Glomerular endothelial cell (primary cell): ENCODE results near the gene GINS1. TPM values are rescaled to one million over a fixed set of nuclear protein-coding genes. Genes with fewer than 3 reads are reported as not detected.

Source experiments
- DNase-seq: peaks from one replicate; pipeline ENCODE4 v3.0.0-alpha.2; 2011; ENCODE audit warnings: low read depth, low spot score; ENCODE audit errors: extremely low read depth
- total RNA-seq: library from RNA; depleted of rRNA; stranded (reverse); fragments of >200 nt; gene quantifications from 2 replicates; pipeline ENCODE4 v1.2.3, GENCODE V29; 2015

GINS1 gene
- total RNA-seq, 1 donor from 2014 or later = 4.4 TPM

DNA sequence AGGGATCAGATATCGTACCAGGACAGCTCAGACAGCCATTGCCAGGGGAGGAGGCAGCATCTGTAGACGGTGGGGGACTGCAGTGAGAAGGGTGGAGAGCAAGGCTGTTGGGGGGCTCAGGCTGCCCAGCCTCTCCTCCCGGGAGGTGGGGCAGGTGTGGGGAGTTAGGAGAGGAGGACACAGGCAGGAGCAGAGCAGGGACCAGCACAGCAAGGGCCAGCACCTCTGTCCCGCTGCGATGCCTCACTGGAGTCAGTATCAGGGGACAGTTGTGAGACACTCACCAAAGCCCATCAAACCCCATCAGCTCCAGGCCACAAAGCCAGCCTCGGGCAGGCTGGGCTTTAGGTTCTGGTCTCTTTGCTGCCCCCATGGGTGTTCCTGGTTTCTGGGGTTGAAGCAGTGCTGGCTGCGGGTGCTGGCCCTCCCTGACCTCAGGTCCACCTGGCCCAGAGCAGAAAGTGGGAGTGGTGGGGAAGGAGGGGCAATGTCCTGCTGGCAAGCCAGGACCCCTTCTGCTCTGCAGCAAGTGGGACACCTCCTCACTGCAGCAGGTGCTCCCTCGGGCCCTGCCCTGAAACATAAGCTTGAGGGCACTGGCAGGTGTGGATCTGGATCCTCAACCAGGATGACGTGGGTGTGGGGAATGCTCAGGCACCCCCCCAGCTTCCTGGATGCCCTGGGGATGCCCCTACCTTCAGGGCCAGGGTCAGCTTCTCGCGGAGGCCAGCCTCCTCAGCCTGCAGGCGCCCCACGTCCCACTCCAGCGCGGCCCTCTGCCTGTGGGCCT, 83.4 kb downstream of the GINS1 start:
- no peak for DNase-seq

DNA sequence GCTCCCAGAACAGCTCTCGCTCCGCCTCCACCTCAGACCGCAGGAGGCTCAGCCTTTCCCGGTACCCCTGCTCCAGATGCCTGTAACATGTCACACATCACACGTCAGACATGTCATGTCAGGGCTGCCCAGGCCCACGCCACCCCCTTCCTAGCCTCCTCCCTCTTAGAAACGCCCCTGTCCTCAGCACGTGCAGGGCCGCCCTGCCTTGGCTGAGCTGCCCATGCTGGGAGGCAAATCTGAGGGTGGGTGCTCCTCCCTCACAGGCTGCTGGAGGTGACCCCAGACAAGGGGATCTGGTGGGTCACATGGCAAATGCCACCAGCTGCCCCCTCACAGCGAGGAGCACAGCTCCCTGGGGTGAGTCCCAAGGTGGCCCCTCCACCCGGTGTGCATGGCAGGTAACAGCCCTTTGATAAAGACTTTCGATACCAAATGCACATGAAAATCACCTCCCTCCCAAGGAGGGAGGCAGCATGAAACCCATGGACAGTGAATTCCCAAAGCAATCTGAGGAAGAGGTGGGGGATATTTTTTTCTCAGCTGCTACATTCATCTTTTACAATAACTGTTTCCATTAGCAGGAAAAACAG, 84.1 kb downstream of the GINS1 start:
- no peak for DNase-seq

DNA sequence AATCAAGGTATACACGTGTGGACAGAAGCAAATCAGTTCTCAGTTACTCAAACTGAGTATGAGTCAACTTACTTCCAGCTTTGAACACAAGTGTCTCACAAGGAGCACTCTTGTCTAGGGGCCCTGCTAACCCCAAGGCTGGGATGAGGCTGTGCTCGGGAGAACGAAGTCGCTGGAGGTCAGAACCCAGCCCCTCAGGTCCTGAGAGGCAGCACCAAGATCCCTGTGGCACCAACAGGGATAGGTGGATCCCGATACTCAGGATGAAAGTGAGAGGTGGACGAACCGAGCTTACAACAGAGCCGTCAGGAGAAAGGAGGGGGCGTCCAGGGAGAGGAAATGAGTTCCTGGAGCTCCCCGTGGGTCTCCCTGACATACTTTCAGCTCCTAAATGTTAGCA, 85.7 kb downstream of the GINS1 start:
- DNase-seq = no peak

DNA sequence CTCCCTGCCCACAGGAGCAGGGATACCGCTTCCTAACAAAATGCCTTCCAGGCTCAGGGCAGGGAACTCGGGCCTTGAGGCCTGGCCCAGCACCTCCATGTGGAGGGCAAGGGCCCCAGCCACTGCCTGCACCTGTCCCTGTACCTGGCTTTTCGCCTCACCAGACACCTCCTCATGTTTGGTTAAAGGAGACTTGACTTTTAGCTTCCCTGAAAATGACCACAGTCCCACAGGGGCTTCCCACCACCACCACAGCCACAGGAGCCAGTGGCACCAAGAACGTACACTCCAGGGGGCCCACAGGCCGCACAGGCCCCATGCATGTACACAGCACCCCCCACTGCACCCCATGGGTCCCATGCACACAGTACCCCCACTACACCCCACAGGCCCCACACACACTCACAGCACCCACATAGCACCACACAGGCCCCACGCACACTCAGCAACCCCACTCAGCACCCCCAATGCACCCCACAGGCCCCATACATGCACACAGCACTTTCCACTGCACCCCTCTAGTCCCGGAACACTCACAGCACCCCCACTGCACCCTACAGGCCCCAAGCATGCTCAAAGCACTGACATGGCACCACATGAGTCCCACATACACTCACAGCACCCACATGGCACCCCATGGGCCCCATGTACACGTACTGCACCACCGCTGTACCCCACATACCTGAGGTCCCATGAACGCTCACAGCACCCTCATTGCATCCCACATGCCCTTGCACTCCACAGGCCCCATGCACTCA, 86.5 kb downstream of the GINS1 start:
- no peak for DNase-seq

DNA sequence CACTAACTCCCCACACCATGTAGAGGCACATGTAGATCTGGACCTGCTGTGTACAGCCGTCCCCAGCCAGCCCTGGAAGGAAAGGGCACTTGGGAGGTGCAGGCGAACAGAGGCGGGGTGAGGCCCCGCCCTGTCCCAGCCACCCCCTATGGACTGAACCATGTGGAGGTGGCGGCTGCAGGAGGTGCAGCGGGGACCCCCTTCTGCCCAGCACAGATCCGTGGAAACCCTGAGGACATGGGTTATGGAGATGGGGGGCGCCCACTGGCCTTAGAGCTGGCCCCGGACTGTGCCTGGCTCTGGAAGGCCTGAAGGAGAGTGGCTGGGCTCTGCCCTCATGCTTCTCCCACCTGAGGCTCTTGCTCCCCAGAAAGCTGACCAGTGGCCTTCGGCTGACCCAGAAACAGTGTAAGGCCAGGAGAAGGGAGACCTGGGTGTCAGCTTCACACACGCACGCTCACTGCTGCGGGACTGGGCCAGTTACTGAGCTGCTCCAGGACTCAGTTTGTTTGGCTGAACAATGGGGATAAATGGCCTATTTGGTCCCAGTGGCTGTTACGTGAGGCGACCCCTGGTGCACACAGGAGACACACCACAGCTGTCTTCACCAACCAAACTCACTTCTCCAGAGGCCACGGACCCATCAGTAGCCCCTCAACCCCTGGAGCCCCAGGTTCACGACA, 87.2 kb downstream of the GINS1 start:
- no peak for DNase-seq

DNA sequence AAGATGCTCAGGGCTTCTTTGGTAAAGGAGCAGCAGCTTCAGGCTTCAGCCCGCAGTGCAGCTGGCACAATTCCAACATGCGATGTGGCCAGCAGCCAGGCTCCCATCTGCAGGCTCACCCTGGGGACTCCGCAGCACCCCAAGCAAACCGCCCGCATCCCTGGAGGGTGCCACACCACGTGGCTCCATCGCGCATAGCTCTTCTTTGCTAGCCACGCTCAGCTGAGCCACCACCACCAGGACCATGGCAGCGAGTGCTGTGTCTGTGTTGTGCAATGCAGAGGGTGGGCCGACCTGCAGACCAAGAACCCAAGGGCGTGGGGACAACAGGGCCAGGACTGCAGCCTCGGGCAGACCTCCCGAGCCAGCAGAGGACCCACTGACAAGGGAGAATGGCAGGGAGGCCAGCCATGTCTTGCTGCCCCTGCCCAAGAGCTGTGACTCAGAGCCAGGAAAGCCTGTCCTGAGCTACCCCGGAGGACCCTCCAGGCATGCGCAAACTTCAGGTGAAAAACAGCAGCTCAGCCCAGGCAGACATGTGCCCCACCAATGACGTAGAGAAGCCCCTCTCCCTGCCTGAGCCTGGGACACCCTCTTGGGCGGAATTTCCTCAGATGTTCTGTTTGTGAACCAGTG, 87.8 kb downstream of the GINS1 start:
- no peak for DNase-seq

DNA sequence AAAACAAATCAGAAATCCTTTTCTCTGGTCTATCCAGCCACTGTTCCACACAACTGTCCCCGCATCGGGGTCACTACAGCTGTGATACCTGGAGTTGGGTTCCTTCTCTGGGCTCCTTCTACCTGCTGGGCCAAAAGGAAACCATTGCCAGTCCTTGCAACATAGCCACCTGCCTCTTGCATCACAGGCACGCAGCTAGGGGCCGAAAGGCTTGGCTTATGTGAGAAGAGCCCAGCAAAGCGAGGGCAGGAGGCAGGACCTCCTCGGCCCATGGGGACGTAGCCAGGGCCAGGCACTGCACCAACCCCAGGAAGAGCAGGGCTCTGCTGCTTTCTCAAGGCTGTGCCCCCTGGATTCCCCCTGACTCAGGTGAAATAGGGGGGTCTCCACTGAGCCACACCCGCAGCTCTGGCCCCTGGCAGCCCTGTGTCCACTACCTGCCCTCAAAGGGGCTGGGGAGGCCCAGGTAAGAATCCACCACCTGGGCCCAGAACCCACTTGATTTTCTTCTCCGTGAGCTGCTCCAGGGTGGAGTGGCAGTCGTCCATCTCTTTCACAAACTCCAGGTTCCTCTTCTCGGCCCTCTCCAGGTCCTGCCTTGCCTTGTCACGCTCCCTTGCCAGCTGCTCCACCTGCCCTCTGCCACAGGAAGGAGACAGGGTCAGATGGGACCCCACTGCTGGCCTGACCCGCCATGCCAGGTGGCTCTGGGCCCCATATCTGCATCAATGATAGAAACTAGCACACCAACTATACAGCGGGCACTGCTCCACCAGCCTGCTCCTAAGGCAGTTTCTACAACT, 88.9 kb downstream of the GINS1 start:
- no peak for DNase-seq

DNA sequence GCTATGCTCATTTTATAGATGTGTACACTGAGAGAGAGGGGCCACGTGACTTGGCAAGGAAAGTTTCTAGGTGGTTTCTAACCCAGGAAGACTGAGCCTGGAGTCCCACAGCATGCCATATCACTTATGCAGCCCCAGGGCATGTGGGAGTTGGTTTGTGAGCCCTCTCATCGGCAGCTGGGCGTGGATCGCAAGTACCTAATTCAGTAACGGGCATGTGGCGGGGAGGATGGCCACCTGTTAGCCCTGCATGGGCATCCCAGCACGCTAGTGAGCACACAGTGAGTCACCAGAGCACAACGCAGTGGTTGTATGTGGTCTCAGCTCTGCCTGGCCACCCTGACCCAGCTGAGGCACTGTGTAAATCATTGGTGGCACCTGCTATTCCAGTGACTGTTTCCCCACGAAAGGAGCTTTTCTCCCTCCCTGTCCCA, 89.5 kb downstream of the GINS1 start:
- no peak for DNase-seq

DNA sequence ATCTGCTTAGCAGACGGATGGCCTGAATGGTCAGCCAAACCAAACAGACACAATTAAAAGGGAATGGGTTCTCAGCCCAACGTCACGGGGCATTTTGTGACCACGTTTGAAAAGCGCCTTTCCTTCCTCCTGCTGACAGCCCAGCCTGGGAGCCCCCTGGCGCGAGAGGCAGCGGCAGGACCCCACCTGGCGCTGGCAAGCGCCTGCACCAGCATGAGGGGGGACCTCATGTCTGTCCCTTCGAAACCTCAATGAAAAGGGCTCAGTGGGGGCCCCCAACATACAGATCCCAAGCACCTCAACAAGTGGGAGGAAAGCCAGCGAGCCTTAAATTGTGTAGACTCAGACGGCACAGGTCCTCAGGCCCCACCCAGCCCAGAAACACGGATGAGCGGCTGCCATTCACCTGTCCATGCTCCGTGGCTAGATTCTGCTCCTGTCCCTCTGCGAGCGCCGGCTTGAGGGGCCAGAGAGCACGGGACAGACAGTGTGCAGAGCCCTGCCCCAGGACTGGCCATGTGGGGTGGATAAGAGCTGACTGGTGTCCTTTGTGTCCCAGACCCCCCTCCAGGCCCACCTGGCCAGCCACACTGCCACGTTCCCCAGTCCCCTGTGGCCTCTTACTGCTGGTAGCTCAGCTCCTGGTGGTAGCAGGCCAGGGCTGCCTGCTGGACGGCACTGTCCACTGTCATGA, 90.3 kb downstream of the GINS1 start:
- DNase-seq = no peak

Other genes starting within 250 kb of the GINS1 start
- 46.3 and 57.7 TPM in 2 replicates for gene ENTPD6, start 212.0 kb upstream of the GINS1 start, total RNA-seq
- gene PYGB, start 159.6 kb upstream of the GINS1 start, total RNA-seq = 113 and 128 TPM in 2 replicates
- 31.3 and 49.4 TPM in 2 replicates for gene ABHD12, start 16.8 kb upstream of the GINS1 start, total RNA-seq
- 9.7 and 16.8 TPM in 2 replicates for gene NINL, start 177.9 kb downstream of the GINS1 start, total RNA-seq
- 7.6 and 8.8 TPM in 2 replicates for gene NANP, start 216.3 kb downstream of the GINS1 start, total RNA-seq